HepG2 (cell line): ENCODE results near the gene RPL35. TPM values are rescaled to one million over a fixed set of nuclear protein-coding genes. Genes with fewer than 3 reads are reported as not detected.

Experiments used
- CTCF ChIP-seq: sonication (generic); formaldehyde crosslinking; IDR thresholded peaks from 2 replicates; pipeline ENCODE4 v1.5.0; 2020; ENCODE audit warnings: mild to moderate bottlenecking, missing genetic modification reagents, moderate library complexity
- FOXM1 ChIP-seq: sonication (generic); formaldehyde crosslinking; IDR thresholded peaks from 2 replicates; pipeline ENCODE4 v1.5.0; 2020; ENCODE audit warnings: missing genetic modification reagents
- KDM3A ChIP-seq: IDR thresholded peaks from 2 replicates; pipeline ENCODE4 v1.6.1; 2018; ENCODE audit warnings: low read depth, missing compliant biosample characterization
- KDM5A ChIP-seq: fragments of 200-600 bp; sonication (generic); IDR thresholded peaks from 2 replicates; pipeline ENCODE4 v1.7.0; 2018; ENCODE audit warnings: antibody characterized with exemption, mild to moderate bottlenecking, low read length, borderline replicate concordance
- NCOA1 ChIP-seq: sonication (generic); formaldehyde crosslinking; IDR thresholded peaks from 2 replicates; pipeline ENCODE4 v1.9.0; 2021; ENCODE audit warnings: missing genetic modification reagents
- NFIB ChIP-seq: sonication (generic); formaldehyde crosslinking; IDR thresholded peaks from 2 replicates; pipeline ENCODE4 v1.9.0; 2021; ENCODE audit warnings: missing genetic modification reagents, mild to moderate bottlenecking, borderline replicate concordance
- PRDM15 ChIP-seq: sonication (generic); formaldehyde crosslinking; IDR thresholded peaks from 2 replicates; pipeline ENCODE4 v1.4.0; 2020; ENCODE audit warnings: missing genetic modification reagents
- PRPF4 ChIP-seq: fragments of 200-400 bp; formaldehyde crosslinking; IDR thresholded peaks from 2 replicates; pipeline ENCODE4 v1.6.1; 2016; ENCODE audit warnings: low read length, low read depth; ENCODE audit not compliant: poor library complexity, severe bottlenecking
- RAD21 ChIP-seq: fragments of 450-650 bp; formaldehyde crosslinking; IDR thresholded peaks from 2 replicates; pipeline ENCODE4 v1.5.0; 2020; ENCODE audit warnings: mild to moderate bottlenecking
- SNRNP70 ChIP-seq: fragments of 200-400 bp; formaldehyde crosslinking; IDR thresholded peaks from 2 replicates; pipeline ENCODE4 v1.6.1; 2017; ENCODE audit warnings: mild to moderate bottlenecking, low read depth, low read length, moderate library complexity
- TFDP2 ChIP-seq: sonication (generic); formaldehyde crosslinking; IDR thresholded peaks from 2 replicates; pipeline ENCODE4 v1.4.0; 2020; ENCODE audit warnings: missing genetic modification reagents
- ZBTB7A ChIP-seq: sonication (generic); formaldehyde crosslinking; IDR thresholded peaks from 2 replicates; pipeline ENCODE4 v1.8.0; 2022; ENCODE audit warnings: mild to moderate bottlenecking, missing genetic modification reagents
- ZFP90 ChIP-seq: sonication (generic); formaldehyde crosslinking; IDR thresholded peaks from 2 replicates; pipeline ENCODE4 v1.8.0; 2022; ENCODE audit warnings: missing genetic modification reagents, mild to moderate bottlenecking, inconsistent platforms, borderline replicate concordance
- ZFY ChIP-seq: sonication (generic); formaldehyde crosslinking; IDR thresholded peaks from 2 replicates; pipeline ENCODE4 v1.4.0; 2020; ENCODE audit warnings: missing genetic modification reagents
- ZNF253 ChIP-seq: sonication (generic); formaldehyde crosslinking; IDR thresholded peaks from 2 replicates; pipeline ENCODE4 v1.8.0; 2022; ENCODE audit warnings: mild to moderate bottlenecking, missing genetic modification reagents, borderline replicate concordance
- ZNF414 ChIP-seq: sonication (generic); formaldehyde crosslinking; IDR thresholded peaks from 2 replicates; pipeline ENCODE4 v1.5.0; 2020; ENCODE audit warnings: missing genetic modification reagents
- polyA plus RNA-seq, 8 experiments: library from polyadenylated mRNA; depleted of rRNA in 3 of 8; stranded (reverse) in 7 of 8; unstranded in 1 of 8; fragments of >200 nt; fragmentation: Illumina TruSeq in 4 of 8; extraction: Trizol in 4 of 8; gene quantifications; 2 replicates each; pipeline versions ENCODE4 v1.2.1 to v1.2.3, GENCODE V29; 2011 to 2016; ENCODE audit warnings: low read depth in 4 of 8, missing spikeins in 1 of 8, mixed read lengths in 1 of 8; ENCODE audit not compliant: insufficient read depth in 1 of 8
- total RNA-seq, 5 experiments: library from RNA; depleted of rRNA; stranded (reverse); fragments of >200 nt; fragmentation: Illumina TruSeq; extraction: Trizol; gene quantifications; 2 replicates each; pipeline ENCODE4 v1.2.3, GENCODE V29; 2016; ENCODE audit warnings: low read depth in 1 of 5

Gene RPL35
- total and polyA plus RNA-seq, 2 of the 13 experiments (the other 11 are each of a cell fraction or from before 2014, with no cell fraction given), result 2,153 to 2,935 TPM

GRCh38 chr9:124868511-124869465 lies 7.0 kb upstream of the RPL35 start (continued):
- TF ChIP-seq SNRNP70, result no peak
- peak; percentile 32; the same call in 1 of the 2 replicates for TF ChIP-seq RAD21 (CRISPR knock-in tag)
- no peak for TF ChIP-seq ZFP90 (CRISPR knock-in tag)
- TF ChIP-seq TFDP2, result peak; percentile 85
- peak; percentile 64 for TF ChIP-seq CTCF
- peak; percentile 81; the same call in 1 of the 2 replicates for TF ChIP-seq NCOA1 (CRISPR knock-in tag)
- no peak for TF ChIP-seq PRPF4
- peak; percentile 30; the same call in 1 of the 2 replicates for TF ChIP-seq FOXM1 (CRISPR knock-in tag)
- TF ChIP-seq ZFY, result peak; percentile 92
- TF ChIP-seq KDM3A, result no peak
- TF ChIP-seq ZNF253 (CRISPR knock-in tag), result no peak
- TF ChIP-seq ZNF414 (CRISPR knock-in tag), result 0 out of 2 replicates have a peak, but pooled peaks have one; percentile 70
- TF ChIP-seq ZBTB7A, result peak; percentile 40; the same call in 1 of the 2 replicates
- peak; percentile 74; the same call in 1 of the 2 replicates for TF ChIP-seq PRDM15
- peak; percentile 85 for TF ChIP-seq KDM5A
- no peak for TF ChIP-seq NFIB (CRISPR knock-in tag)
